GM18507 (cell line): ENCODE results near the gene F5.

Source experiments
- DNase-seq: peaks from one replicate; pipeline ENCODE4 v3.0.0; 2011; ENCODE audit warnings: low read depth; ENCODE audit not compliant: insufficient read length; ENCODE audit errors: extremely low spot score
- FAIRE-seq: peaks from 2 replicates; lab custom pipeline; 2011; peaks lifted over from hg19 to GRCh38; lab: Jason Lieb, UNC

The F5 gene

DNA sequence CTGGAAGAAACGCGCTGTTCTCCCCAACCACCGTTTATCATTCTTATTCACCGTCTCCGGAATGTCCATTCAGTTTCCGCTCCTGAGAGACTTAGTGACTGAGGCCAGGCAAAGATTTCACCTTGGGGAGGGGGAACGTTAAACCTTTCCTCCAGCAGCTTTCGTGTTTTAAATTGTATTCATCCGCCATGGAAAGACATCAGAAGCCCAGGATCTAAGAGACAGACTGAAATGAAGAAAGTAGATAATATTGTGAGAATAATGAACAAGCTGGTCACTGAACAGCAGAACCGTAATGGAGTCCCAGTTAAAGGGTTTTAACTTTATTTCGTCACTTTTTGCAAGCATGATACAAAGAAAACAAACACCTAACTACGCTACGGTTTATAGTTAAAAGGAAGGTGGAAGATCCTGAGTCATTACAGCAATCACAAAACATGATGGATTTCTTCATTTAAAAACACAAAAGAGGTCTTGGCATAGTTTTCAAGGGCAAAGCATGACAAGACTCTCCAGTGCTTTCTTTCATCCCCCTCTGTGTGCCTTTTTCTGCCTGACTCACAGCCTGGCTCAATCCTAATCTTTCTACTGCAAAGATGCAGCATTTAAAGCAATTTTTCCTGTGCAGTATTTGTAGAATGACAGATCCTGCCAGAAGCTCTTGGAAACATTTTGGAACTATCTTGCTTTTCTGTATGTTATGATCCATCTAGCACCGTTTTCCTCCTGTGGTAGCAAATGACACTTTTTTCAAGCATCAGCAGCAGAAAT is 99.8 kb downstream of the F5 start:
- FAIRE-seq (peak; percentile 12), DNase-seq (no peak)

GRCh38 chr1:169485431-169486280 is 100.6 kb downstream of the F5 start, which contains the start of gene SLC19A2:
Gene SLC19A2 (minus strand): TSS chr1:169485944. CDS start chr1:169485766, 178 bp downstream.
- peak; percentile 98 for FAIRE-seq

DNA sequence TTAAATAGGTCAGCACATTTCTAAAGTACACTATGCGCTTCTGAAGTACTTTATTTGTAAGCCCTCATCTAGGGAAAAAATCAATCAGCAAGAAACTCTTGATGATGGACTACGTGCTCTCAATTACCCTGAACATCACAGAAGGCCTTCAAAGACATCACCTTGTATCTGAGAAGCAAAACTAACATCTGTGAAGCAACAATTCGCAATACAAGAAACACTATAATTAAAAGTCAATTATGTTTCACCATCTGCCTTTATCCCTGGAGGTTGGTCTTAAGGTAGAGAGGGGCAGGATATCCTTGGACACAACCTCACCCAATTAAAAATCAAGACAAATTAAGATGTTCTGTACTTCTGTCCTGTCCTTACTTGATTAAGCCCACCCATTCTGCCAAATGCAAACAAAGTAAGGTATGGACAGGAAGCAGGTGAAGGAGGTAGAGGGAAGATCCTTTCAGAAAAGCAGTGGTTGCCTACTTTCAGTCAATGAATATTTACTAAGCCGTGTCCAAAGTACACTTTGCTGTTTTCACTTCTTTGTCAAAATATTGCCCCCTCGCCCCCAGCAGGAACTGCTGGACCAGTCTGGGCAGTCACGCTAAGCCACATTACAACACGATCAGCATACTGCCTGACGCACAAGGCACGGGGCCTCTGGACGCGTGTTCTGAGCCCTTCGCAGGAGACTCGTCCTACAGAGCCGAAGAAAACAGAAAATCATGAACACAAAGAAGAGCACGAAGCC is 101.4 kb downstream of the F5 start:
- peak; percentile 18 for FAIRE-seq
- DNase-seq, result no peak

More at GRCh38 chr1:169485431-169486280, 100.6 kb downstream of the F5 start, which contains the start of gene SLC19A2:
- DNase-seq, result peak; percentile 98

DNA sequence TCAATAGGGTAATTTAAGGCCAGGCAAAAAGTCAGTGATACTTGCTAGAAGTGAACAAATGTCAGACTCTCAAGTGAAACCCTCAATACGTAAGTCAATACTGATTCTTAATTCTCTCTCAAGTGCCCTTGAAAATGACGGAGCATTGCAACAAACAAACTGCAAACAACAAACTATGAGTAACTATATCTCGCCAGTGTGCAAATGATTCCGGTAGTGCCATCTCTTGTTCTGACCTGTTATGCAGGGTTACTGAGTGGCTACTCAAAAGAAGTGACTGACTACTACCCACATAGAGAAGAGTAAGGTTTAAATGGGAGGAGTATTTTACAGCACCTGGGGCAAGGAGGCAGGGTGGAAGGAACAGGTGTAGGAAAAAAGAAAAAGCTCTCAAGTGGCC is 102.2 kb downstream of the F5 start:
- DNase-seq (no peak), FAIRE-seq (no peak)

DNA sequence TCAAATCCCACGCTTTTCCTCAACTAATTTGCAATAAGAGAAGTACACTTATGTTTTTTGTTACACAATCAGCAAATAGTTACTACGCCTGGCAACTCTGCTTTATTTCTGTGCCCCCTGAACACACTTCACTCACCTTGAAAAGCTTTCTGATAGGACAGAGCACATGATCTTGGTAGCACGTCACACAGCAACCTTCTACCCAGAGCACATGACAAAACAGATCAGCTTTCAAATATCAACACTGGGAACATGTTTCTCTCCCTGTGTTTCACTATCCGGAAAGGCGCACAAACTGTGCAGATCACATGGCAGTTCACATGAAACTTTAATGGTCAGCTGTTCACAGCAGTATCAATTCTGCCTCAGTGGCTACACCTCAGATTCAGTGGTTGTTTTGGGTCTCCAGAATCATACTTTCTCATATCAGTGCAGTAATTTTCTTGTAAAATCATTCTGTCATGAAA is 102.7 kb downstream of the F5 start:
- DNase-seq, result no peak
- FAIRE-seq, result no peak

DNA sequence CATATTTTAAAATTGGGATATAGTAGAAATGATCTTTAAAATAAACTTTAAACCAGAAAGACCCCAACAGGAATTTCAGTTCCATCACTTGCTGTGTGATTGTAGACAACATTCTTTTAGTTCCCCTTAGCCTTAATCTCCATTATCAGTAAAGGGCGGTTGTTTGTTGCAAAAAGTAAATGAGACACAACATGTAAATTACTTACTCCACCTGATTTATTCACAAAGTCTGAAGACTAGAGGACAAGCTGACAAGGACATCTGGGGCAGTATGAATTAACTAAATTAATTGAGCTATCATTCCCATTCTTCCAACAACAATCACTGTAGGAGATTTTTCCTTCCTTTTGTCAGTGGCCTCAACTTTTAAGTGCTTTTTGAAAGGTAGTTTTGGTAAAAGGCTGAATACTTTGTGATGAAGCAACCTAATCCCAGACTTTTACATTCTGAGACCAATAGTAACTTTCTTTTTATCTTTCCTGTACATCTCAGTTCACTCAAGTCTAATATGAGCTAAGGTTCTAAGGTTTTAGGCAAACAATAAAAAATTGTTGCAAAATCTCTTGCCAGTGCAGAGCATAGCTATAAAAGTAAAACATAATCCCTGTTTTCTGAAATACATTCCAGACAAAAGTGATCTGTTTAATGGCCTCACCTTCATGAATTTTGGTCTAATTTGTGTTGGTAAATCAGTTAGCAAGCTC is 106.8 kb downstream of the F5 start:
- FAIRE-seq (no peak), DNase-seq (no peak)

GRCh38 chr1:169478094-169478672 is 108.1 kb downstream of the F5 start:
- DNase-seq (no peak), FAIRE-seq (no peak)

DNA sequence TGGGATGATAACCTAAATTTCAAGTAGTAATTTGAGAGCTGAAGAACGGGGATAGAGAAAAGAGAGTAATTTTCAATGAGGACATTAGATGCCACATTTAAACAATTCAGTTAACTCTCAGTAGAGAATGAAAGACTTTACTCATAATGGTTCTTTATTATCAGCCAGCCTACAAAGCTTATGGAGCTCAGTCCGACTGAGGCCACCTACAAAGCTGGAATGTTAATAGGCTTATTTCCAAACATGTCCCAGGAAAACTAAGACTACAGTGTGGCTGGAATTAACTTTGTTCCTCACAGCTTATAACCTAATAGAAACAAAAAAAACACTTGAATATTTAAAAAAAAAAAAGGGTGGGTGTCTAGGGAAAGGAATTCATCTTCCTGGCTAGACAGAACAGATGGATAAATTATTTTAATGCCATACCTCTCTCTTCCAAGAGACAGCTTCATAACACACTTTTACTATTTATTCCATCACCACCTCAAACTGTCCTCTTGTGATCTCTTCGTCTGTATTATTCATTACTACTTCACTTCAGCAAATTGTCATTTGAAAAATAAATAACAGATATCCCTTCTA is 110.4 kb downstream of the F5 start:
- FAIRE-seq (no peak), DNase-seq (no peak)

DNA sequence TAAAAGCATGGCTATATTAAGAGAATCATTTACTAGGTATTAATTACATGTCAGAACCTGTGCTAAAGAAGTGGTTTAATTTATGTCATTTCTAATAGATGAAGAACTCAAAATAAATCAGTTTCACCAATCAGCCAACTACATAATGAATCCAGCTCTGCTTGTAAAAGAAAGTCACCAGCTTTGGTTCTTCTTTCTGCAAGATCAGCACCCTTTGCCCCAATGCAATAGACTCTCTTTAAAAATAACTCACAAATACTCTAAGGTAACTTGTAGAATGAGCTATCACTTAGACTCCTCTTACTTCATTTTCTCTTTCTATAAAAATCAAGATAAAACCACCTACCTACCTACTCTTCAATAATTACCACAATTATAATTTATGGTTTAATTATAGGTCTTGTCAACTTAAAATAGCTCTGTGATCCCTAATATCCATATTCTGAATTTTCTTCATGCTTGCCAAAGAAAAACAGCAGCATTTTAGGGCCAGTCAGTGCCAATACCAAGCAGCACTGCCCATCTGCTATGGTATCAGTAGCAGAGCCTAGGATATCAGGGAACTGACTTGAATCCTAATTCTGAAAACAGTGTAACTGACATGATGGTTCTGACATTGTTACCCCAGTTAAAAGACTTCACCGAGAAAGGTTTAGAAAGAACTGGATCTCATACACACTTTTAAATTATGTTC is 111.8 kb downstream of the F5 start:
- no peak for FAIRE-seq
- DNase-seq, result no peak

- DNase-seq (no peak), FAIRE-seq (no peak)
These were observed 112.9 kb downstream of the F5 start for GRCh38 chr1:169473347-169473746.

GRCh38 chr1:169472738-169473137 is 113.5 kb downstream of the F5 start:
- no peak for FAIRE-seq

GRCh38 chr1:169468982-169469381 is 117.3 kb downstream of the F5 start:
- no peak for DNase-seq
- FAIRE-seq, result no peak

More at GRCh38 chr1:169472738-169473137, 113.5 kb downstream of the F5 start:
- DNase-seq, result no peak

DNA sequence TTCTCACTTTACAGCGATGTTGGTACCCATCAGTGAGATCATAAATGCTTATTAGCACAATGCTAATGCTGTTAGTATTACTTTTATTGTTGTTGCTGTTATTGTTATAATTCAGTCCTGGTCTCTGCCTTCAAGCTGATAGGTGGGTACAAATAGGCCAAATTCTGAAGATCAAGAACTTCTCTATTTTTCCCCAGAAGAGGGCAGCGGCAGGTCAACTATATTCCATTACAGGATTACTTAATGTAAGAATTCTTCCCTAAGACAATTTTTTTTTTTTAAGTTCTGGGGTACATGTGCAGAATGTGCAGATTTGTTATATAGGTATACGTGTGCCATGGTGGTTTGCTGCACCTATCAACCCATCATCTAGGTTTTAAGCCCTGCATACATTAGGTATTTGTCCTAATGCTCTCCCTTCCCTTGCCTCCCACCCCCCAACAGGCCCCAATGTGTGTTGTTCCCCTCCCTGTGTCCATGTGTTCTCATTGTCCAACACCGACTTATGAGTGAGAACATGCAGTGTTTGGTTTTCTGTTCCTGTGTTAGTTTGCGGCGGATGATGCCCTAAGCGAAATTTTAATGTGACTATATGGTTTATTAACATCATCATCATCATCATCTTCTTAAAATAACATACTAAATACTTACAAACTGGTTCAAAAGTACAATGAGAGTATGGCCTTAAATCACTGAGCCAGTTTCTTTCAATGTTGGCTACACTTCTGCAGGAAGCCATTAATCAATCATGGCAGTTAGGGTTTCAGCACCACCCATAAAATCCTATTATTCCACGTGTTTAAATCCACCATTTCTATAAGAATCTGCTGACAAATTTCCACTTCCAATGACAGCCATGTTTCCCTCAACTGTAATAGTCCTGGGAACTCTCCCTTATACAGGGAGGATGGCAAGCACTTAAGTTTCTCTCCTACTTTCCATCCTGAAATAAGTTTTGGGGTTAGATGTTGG is 119.7 kb downstream of the F5 start:
- no peak for FAIRE-seq
- DNase-seq, result no peak

- no peak for DNase-seq
These were observed 121.0 kb downstream of the F5 start for GRCh38 chr1:169465281-169465680.

More at GRCh38 chr1:169465281-169465680, 121.0 kb downstream of the F5 start:
- FAIRE-seq, result no peak
